AG04450 (cell line): ENCODE data around the gene BABAM1. TPM values are rescaled to one million over a fixed set of nuclear protein-coding genes. Genes with fewer than 3 reads are reported as not detected.
"Not testable (repeated sequence)": the region's sequence is repeated elsewhere in the genome, so short reads cannot be mapped to it uniquely, and the experiment has no call there.

Experiments used
- CTCF ChIA-PET: fragments of 300-600, 350-600 bp; formaldehyde crosslinking; extraction: SDS; loops from one replicate; lab custom pipeline; 2022; ENCODE audit warnings: antibody characterized with exemption, inconsistent platforms; lab: Charles Lee
- POLR2A ChIA-PET: fragments of 350-600 bp; formaldehyde crosslinking; extraction: SDS; loops from one replicate; lab custom pipeline; 2021; ENCODE audit warnings: antibody characterized with exemption, inconsistent platforms; lab: Yijun Ruan, JAX
- DNase-seq: peaks from one replicate; pipeline ENCODE4 v3.0.0-alpha.2; 2011; ENCODE audit warnings: low read depth, low spot score
- H3K27ac ChIP-seq: one replicate; pipeline ENCODE4 v1.5.1; 2012; ENCODE audit warnings: low read depth, low read length, control low read depth
- H3K27me3 ChIP-seq: one replicate; pipeline ENCODE4 v1.6.0; 2012; ENCODE audit warnings: low read length; ENCODE audit not compliant: control insufficient read depth, insufficient read depth
- H3K4me3 ChIP-seq: 2 replicates; pipeline ENCODE4 v1.5.1; 2011; ENCODE audit warnings: mild to moderate bottlenecking, low read depth, low read length, control low read depth
- H3K9me3 ChIP-seq: 2 replicates; pipeline ENCODE4 v1.5.1; 2012; ENCODE audit warnings: low read length; ENCODE audit not compliant: control insufficient read depth, insufficient read depth
- CTCF ChIP-seq: IDR thresholded peaks from 2 replicates; pipeline ENCODE4 v1.5.1; 2011; ENCODE audit warnings: low read depth, low read length, control low read depth, inconsistent platforms
- polyA plus RNA-seq: library from polyadenylated mRNA; depleted of rRNA; stranded (reverse); fragments of >200 nt; gene quantifications from 2 replicates; pipeline ENCODE4 v1.2.3, GENCODE V29; 2011

The BABAM1 gene
- polyA plus RNA-seq, 1 experiment = 98.6 TPM

- TF ChIP-seq CTCF = no peak
- POLR2A ChIA-PET = no interaction called here
- no peak for DNase-seq
- CTCF ChIA-PET = interaction anchor here (0.6 to 3.3 kb wide), 3 partner anchors 10 to 91 kb away, joined by 3 to 16 read pairs (median 11); partner anchors contain the start of genes ABHD8 and MRPL34
- Histone ChIP-seq H3K9me3 (peaks cover 6% of the 10 kb centered on the region), H3K27ac (no peak overlapping the region), H3K4me3 (no peak overlapping the region), H3K27me3 (no peaks in the 10 kb centered on the region)
Measured at GRCh38 chr19:17294051-17294891, 27.0 kb downstream of the BABAM1 start.

GRCh38 chr19:17295551-17295950 is 28.3 kb downstream of the BABAM1 start:
- CTCF ChIA-PET, H3K27me3 ChIP-seq, POLR2A ChIA-PET, H3K4me3 ChIP-seq, H3K9me3 ChIP-seq, DNase-seq, H3K27ac ChIP-seq: not testable (repeated sequence)

GRCh38 chr19:17296273-17296672 is 29.0 kb downstream of the BABAM1 start:
- no peak for TF ChIP-seq CTCF
- no peak for DNase-seq
- no peak overlapping the region for H3K27ac ChIP-seq
- H3K4me3 ChIP-seq = no peak overlapping the region
- ChIA-PET POLR2A (no interaction called here), CTCF (no interaction called here)
- peaks cover 6% of the 10 kb centered on the region for H3K9me3 ChIP-seq
- no peaks in the 10 kb centered on the region for H3K27me3 ChIP-seq

- H3K27ac ChIP-seq = no peak overlapping the region
- TF ChIP-seq CTCF = no peak
- no peaks in the 10 kb centered on the region for H3K27me3 ChIP-seq
- peaks cover 6% of the 10 kb centered on the region for H3K9me3 ChIP-seq
- no peak overlapping the region for H3K4me3 ChIP-seq
- ChIA-PET POLR2A (interaction anchor here (1.2 kb wide), 1 partner anchor 563 kb away, joined by 3 read pairs; the partner anchor contains the start of gene RPL18A), CTCF (interaction anchor here (1.2 kb wide), 1 partner anchor 8 kb away, joined by 3 read pairs; the partner anchor contains the start of gene MRPL34)
- DNase-seq = no peak
Measured at GRCh38 chr19:17296976-17297375, 29.7 kb downstream of the BABAM1 start.

- no peak for DNase-seq
- ChIA-PET POLR2A (no interaction called here), CTCF (no interaction called here)
- H3K27me3 ChIP-seq = no peaks in the 10 kb centered on the region
- H3K9me3 ChIP-seq = no peaks in the 10 kb centered on the region; the same call in 1 of the 2 replicates
- no peak overlapping the region for H3K4me3 ChIP-seq
- H3K27ac ChIP-seq = no peak overlapping the region
- no peak for TF ChIP-seq CTCF
Measured at GRCh38 chr19:17300992-17301619, 33.9 kb downstream of the BABAM1 start.
